Measurements from ENCODE around the gene UBXN10.
"Not testable (repeated sequence)": the region's sequence is repeated elsewhere in the genome, so short reads cannot be mapped to it uniquely, and the experiment has no call there.

The UBXN10 gene

GRCh38 chr1:20210736-20211460 lies 25.0 kb downstream of the UBXN10 start:
- DNase-seq = no peak

DNA sequence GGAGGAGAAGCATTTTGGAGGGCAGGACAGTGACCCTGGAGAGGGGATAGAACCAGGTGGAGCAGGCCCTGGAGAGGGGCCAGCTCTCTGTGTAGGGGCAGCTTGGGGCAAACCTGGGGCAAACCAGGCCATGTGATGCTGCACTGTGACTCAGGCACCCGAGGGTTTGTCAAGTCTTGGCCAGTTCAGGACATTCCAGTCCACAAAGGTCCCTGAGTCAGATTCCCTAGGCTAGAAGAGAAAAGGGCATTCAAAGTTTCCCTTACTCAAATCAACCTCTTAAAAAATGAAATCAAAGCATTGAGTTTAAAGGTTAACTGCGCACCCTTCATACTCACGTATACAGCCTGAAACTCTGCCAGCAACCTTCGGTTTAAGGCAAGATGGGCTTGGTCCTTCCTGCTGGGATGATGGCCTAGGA lies 25.6 kb downstream of the UBXN10 start:
- no peak for DNase-seq

GRCh38 chr1:20212085-20212684 lies 26.3 kb downstream of the UBXN10 start:
- DNase-seq = no peak

DNA sequence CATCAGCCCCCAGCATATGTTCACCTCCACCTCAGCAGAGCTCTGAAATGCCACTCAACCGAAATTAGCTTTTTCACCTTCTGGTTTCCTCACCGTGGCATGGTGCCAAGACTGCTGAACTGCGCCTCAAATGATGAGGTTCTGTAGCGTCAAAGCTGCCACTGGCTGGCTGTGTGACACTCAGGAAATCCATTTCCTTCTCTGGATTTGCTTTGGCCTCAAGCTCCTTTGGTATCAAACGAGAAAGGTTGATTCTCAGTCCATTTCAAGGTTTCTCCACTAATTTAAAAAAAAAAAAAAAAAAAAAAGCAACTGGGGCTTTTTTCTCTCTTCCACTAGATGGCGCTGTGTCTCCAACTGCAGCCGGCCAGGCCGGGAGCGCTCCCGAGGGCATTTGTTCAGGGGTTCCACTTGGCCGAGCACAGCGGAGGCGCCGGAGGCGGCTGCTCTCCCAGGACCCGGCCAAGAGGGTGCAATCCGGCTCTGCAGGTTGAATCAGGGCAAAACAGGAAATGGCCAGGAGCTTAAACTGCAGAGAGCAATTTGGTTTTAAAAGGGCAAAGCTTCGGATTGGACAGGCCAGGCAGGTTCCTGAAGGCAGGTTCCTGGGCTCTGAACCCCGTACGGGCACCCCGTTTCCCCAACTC lies 26.9 kb downstream of the UBXN10 start:
- no peak for DNase-seq

GRCh38 chr1:20215716-20216115 lies 29.8 kb downstream of the UBXN10 start:
- no peak for DNase-seq

DNA sequence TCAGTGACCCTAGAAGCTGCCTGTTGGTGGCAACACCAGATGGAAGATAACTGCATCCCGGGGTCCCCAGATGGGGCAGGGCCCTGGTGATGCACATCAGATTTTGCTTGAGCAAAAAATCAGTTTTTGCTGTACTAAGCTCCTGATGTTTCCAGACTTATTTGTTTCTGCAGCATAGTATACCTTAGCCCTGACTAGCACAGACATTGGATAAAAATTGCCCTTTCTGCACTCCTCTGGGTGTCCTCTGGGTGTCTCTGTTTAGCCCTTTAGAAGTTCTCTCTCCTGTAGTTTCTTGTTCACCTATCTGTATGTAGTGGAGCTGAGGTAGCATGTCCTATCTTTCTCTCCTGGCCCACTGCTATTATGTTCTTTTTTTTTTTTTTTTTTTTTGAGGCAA lies 30.7 kb downstream of the UBXN10 start:
- DNase-seq = no peak

DNA sequence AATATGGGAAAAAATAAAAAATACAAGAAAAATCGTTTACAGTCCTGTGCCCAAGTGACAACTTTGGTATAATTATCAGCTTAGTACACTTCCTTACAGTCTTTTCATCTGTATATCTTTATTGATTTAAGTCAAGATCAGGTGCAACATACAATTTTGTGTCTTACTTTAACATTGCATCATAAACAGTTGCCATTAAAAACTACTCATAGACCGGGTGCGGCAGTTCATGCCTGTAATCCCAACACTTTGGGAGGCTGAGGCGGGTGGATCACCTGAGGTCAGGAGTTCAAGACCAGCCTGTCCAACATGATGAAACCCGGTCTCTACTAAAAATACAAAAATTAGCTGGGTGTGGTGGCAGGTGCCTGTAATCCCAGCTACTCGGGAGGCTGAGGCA lies 33.2 kb downstream of the UBXN10 start:
- DNase-seq = not testable (repeated sequence)

DNA sequence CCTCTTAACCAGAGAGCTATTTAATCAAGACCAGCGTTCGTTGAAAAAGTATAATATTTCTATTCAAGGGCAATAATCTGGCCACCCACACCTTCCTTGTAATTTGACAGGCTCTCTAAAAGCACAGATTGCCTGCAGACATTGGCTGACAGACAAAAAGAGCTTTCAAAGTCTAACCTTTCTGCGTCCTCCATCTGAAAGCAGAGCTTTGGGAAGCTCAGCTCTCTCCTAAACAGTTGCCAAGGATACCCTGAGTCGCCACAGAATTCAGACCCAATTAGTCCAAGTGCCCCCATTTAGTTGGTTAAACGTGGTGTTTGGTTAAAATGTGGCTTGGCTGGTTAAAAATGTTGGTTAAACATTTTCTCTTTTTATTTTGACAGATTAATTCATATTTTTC lies 34.1 kb downstream of the UBXN10 start:
- DNase-seq = no peak

GRCh38 chr1:20223106-20223505 lies 37.2 kb downstream of the UBXN10 start:
- no peak for DNase-seq

- DNase-seq = no peak
Observed at GRCh38 chr1:20223551-20224419, 37.9 kb downstream of the UBXN10 start.

DNA sequence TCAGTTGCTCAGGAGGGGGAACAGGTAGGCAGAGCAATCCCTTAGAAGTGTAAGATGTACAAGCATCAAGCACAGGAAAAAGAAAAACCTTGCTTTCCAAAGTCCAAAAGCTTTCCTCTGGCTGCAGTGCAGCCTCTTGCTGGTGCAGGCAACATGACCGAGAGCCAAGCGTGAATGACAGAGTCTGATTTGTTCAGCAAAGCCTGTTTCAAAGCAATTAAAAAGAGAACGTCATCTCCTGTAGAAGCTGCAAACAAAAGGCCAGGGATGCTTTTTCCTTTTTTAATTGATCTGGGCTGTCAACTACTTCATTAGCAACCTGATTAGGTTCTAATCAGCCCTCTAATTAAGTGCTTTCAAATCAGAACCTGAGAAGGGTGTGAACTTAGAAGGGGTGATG lies 38.6 kb downstream of the UBXN10 start:
- DNase-seq = no peak

GRCh38 chr1:20227704-20228103 lies 41.8 kb downstream of the UBXN10 start:
- no peak for DNase-seq

DNA sequence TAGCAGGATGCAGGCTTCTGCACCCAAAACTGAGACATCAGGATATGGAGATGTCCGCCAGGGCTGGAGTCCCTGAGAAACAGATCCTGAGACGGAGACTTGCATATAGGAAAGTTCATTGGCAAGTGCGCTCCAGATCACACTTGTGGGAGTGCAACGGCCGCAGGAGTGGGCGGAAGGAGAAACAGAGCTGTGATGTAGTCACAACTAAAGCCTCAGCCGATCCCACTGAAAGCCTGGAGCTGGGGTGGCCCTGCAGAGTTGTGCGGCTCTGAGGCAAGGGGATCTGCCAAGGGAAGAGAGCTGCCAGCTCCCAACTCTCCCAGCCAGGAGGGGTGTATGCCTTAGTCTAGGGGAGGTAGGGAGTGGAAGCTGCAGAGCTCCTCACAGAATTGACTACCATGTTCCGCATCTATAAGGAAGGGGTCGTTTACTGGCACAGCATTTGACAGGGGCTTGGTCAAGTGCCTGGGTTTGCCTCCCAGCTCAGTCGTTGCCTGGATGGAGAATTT lies 42.5 kb downstream of the UBXN10 start:
- DNase-seq = no peak

GRCh38 chr1:20229171-20229570 lies 43.3 kb downstream of the UBXN10 start:
- DNase-seq = no peak

DNA sequence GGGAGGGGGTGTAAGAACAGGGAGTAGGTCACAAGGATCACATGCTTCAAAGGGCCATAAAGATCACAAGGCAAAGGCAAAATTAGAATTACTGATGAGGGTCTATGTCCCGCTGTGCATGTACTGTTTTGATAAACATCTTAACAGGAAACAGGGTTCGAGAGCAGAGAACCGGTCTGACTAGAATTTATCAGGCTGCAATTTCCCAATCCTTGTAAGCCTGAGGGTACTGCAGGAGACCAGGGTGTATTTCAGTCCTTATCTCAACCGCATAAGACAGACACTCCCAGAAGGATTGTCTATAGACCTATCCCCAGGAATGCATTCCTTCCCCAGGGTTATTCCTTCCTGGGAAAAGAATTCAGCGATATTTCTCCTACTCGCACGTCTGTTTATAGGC lies 46.7 kb downstream of the UBXN10 start:
- not testable (repeated sequence) for DNase-seq

DNA sequence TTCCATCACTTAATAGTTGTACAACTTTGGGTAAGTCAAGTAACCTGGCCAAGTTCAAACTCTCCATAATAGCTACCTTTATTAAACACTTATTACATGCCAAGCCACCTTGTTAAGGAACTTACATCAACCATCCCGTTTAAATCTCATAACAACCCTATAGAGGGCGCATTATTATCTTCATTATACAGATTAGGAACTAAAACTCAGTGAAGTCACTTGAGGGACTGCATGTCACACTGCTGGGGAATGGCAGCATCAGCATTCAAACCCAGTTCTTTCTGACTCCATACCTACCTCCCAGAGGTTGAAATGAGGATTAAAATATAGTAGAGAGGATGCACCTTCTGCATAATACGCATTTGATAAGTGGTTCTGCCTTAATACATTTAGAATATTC lies 47.5 kb downstream of the UBXN10 start:
- no peak for DNase-seq

DNA sequence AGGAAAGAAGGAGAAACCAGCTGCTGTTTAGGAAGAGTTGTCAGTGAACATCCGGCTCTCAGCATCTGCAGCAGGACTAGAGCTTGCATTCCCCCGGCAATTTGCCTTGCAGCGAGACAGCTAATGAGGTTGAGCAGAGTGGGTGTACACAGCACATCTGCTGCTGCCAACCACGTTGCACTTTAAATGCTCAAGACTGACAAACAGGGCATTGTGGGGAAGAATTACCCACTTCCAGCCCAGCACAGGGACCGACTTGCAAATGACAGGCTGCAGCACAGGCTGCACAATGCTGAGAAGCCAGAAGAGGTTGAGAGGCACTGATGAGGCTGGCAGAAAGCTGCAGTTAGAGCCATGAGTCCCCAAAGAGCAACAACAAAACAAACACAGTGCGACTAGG lies 48.0 kb downstream of the UBXN10 start:
- no peak for DNase-seq

DNA sequence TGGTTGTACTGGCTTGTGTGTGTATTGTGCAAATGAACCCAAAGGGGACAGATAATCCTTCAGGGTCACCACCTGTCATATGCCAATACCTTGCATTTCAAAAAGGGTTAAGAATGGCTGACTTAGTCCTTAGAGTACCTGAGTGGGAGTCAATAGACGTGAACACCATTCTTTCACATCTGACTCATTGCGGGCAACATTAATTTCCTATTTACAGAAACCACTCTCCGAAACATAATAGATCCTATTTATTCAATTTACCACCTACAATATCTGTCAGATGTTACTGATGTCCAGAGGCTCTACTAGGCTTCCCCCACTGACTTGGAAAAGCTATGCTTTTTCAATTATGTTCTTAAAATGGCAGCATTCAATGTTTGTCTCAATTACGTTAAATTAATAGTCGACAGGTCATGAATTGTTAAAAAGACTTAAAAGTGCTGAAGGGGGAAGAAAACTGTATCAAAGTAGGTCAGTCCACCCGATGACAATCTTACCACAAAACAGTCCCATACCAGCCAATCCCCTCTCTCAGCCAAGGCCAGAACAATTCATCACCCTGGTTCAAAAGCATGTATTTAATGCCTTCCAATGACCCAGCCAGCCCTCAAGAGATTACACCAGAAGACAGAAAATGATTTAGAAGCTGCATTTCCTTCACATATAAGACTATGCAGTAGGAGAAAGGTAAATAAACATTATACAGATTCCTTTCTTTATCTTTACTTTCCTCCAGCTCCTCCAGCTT lies 49.1 kb downstream of the UBXN10 start:
- DNase-seq = no peak

DNA sequence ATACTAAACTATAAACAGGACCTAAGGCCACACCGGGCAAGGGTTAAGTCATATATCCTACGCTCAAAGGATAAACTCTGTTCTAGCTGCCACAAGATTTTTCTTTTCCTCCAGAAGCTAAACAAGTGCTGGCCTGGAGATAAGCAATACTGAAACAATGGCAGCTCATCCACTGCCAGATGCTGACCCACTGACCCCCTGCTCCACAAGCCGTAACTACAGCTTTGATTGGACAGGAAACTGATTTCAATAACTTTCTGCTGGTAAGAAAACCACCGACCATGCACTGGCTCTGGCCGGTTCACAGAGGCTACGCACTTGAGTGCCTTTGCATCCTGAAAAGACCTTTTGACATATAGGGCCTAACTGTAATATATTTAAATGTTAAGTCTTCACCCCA lies 51.8 kb downstream of the UBXN10 start:
- no peak for DNase-seq

GRCh38 chr1:20240012-20240411 lies 54.1 kb downstream of the UBXN10 start:
- no peak for DNase-seq

DNA sequence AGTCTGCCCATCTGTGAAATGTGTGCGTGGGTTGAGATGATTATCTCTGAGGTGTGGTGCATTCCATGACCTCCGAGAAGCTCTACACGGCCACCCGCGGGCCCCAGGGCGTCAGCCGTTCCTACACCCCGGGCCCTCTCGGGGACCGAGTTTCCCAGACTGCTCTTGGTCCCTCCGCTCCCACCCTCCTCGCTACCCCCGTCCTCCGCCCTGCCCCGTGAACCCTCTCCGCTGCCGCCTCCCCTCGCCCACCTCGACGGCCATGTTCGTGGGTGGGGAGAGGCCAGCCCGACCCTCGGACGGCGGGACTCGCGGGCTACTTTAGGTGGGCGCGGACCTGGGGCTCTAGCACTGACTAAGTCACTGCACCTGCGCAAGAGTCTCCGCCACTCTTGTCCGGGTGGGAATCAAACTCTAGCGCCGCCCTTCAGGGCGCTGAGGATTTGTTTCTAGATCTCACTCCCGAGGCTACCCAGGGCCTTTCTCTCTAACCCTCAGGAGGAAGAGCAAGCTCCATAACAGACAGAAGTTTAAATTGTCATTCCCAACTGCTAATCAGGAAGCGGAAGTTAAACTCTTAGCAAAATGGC lies 57.1 kb downstream of the UBXN10 start:
- DNase-seq = no peak
